Liver (tissue), 9 donors: ENCODE results near the gene NPAS2. TPM values are rescaled to one million over a fixed set of nuclear protein-coding genes. Genes with fewer than 3 reads are reported as not detected.

Experiments
- DNase-seq: peaks from one replicate; pipeline ENCODE4 v3.0.0-alpha.2; 2017; ENCODE audit warnings: low spot score
- H3K27ac ChIP-seq, 2 donors: one replicate each; pipeline ENCODE4 v1.7.0; 2013; ENCODE audit warnings: inconsistent platforms in 2 of 2, low read length in 2 of 2, control low read depth in 1 of 2, low read depth in 1 of 2, mild to moderate bottlenecking in 1 of 2
- H3K27me3 ChIP-seq, 4 donors: one replicate each; pipeline versions ENCODE4 v1.6.1 to v1.7.0; 2013; ENCODE audit warnings: low read length in 3 of 4, inconsistent platforms in 1 of 4, mild to moderate bottlenecking in 1 of 4, moderate library complexity in 1 of 4; ENCODE audit not compliant: control insufficient read depth in 4 of 4, insufficient read depth in 4 of 4
- H3K36me3 ChIP-seq, 4 donors: one replicate each; pipeline versions ENCODE4 v1.6.1 to v1.7.0; 2013; ENCODE audit warnings: low read length in 3 of 4, mild to moderate bottlenecking in 3 of 4, low read depth in 1 of 4, moderate library complexity in 1 of 4; ENCODE audit not compliant: control insufficient read depth in 4 of 4, insufficient read depth in 3 of 4
- H3K4me1 ChIP-seq, 4 donors: one replicate each; pipeline versions ENCODE4 v1.6.1 to v1.7.0; 2013; ENCODE audit warnings: low read length in 3 of 4, mild to moderate bottlenecking in 3 of 4, moderate library complexity in 1 of 4; ENCODE audit not compliant: control insufficient read depth in 4 of 4, insufficient read depth in 4 of 4
- H3K4me3 ChIP-seq, 3 donors: one replicate each; pipeline versions ENCODE4 v1.6.1 to v1.7.0; 2013; ENCODE audit warnings: low read length in 3 of 3, control low read depth in 1 of 3, low read depth in 1 of 3, mild to moderate bottlenecking in 1 of 3
- H3K9ac ChIP-seq, 2 donors: one replicate each; pipeline ENCODE4 v1.7.0; 2013; ENCODE audit warnings: low read length in 2 of 2, mild to moderate bottlenecking in 2 of 2, moderate library complexity in 2 of 2, control low read depth in 1 of 2, low read depth in 1 of 2
- H3K9me3 ChIP-seq, 4 donors: one replicate each; pipeline versions ENCODE4 v1.6.1 to v1.7.0; 2013; ENCODE audit warnings: low read length in 3 of 4; ENCODE audit not compliant: control insufficient read depth in 4 of 4
- EGR1 ChIP-seq, 2 donors: IDR thresholded peaks; 2 replicates each; pipeline ENCODE4 v1.6.1; 2016 to 2018; ENCODE audit warnings: antibody characterized with exemption in 2 of 2, low read depth in 2 of 2
- FOXA1 ChIP-seq: IDR thresholded peaks from 2 replicates; pipeline ENCODE4 v1.6.1; 2016; ENCODE audit warnings: antibody characterized with exemption
- FOXA2 ChIP-seq: IDR thresholded peaks from 2 replicates; pipeline ENCODE4 v1.6.1; 2016; ENCODE audit warnings: antibody characterized with exemption
- GABPA ChIP-seq, 2 donors: IDR thresholded peaks in 1 of 2; conservative IDR thresholded peaks in 1 of 2; 2 replicates each; pipeline ENCODE4 v1.6.1; 2016; ENCODE audit warnings: antibody characterized with exemption in 2 of 2, mild to moderate bottlenecking in 1 of 2, moderate library complexity in 1 of 2
- HNF4A ChIP-seq, 2 donors: conservative IDR thresholded peaks; 2 replicates each; pipeline ENCODE4 v1.6.1; 2016; ENCODE audit warnings: antibody characterized with exemption in 2 of 2, mild to moderate bottlenecking in 2 of 2
- HNF4G ChIP-seq: IDR thresholded peaks from 2 replicates; pipeline ENCODE4 v1.6.1; 2016; ENCODE audit warnings: antibody characterized with exemption
- JUND ChIP-seq, 2 donors: IDR thresholded peaks; 2 replicates each; pipeline ENCODE4 v1.6.1; 2016; ENCODE audit warnings: antibody characterized with exemption in 2 of 2
- MAX ChIP-seq: IDR thresholded peaks from 2 replicates; pipeline ENCODE4 v1.6.1; 2016; ENCODE audit warnings: antibody characterized with exemption
- NR2F2 ChIP-seq: IDR thresholded peaks from 2 replicates; pipeline ENCODE4 v1.6.1; 2016; ENCODE audit warnings: antibody characterized with exemption
- RAD21 ChIP-seq, 2 donors: IDR thresholded peaks; 2 replicates each; pipeline ENCODE4 v1.6.1; 2016; ENCODE audit warnings: antibody characterized with exemption in 2 of 2, mild to moderate bottlenecking in 2 of 2
- RXRA ChIP-seq, 2 donors: IDR thresholded peaks; 2 replicates each; pipeline ENCODE4 v1.6.1; 2017 to 2018; ENCODE audit warnings: antibody characterized with exemption in 2 of 2, mild to moderate bottlenecking in 1 of 2
- SP1 ChIP-seq: IDR thresholded peaks from 2 replicates; pipeline ENCODE4 v1.6.1; 2018; ENCODE audit warnings: antibody characterized with exemption, mild to moderate bottlenecking
- TAF1 ChIP-seq: conservative IDR thresholded peaks from 2 replicates; pipeline ENCODE4 v1.6.1; 2016; ENCODE audit warnings: antibody characterized with exemption, mild to moderate bottlenecking
- YY1 ChIP-seq: IDR thresholded peaks from 2 replicates; pipeline ENCODE4 v1.6.1; 2016; ENCODE audit warnings: antibody characterized with exemption, mild to moderate bottlenecking
- WGBS: extraction: QIAGEN DNeasy Blood & Tissue Kit; methylation state at CpG from one replicate; pipeline ENCODE4 v1.1.7; 2013; 5-methylcytosine and 5-hydroxymethylcytosine counted together
- polyA plus RNA-seq, 2 donors: library from polyadenylated mRNA; stranded (reverse) in 1 of 2; unstranded in 1 of 2; fragments of 200-250 nt in 1 of 2; fragments of >200 nt in 1 of 2; fragmentation: Nextera tagmentation in 1 of 2; extraction: Ambion mirVana in 1 of 2; gene quantifications; one replicate each; pipeline versions ENCODE4 v1.2.1 to v1.2.3, GENCODE V29; 2013 to 2015
- total RNA-seq, 2 donors: library from RNA; depleted of rRNA; stranded (reverse); fragments of >200 nt; gene quantifications; one replicate each; pipeline ENCODE4 v1.2.3, GENCODE V29; 2014
- TF ChIP-seq, protein P1 (sequence below): IDR thresholded peaks from 2 replicates; pipeline ENCODE4 v1.6.1; 2016; ENCODE audit warnings: antibody characterized with exemption
- TF ChIP-seq, protein P2 (sequence below): fragments of 150-350 bp; IDR thresholded peaks from 2 replicates; pipeline ENCODE4 v1.5.1; 2017; ENCODE audit warnings: improper control_type of control experiment, low read depth, low read length; ENCODE audit not compliant: missing input control
- TF ChIP-seq, protein P3 (sequence below): IDR thresholded peaks from 2 replicates; pipeline ENCODE4 v1.6.1; 2016; ENCODE audit warnings: antibody characterized with exemption
- TF ChIP-seq, protein P4 (sequence below): IDR thresholded peaks from 2 replicates; pipeline ENCODE4 v1.6.1; 2016; ENCODE audit warnings: antibody characterized with exemption, mild to moderate bottlenecking
- donor health status: healthy.
- donor health status: healthy.
- donor health status: healthy.
- donor health status: healthy.
- donor health status: healthy.

NPAS2 gene
- total and polyA plus RNA-seq, 4 donors = 0.33 to 24.3 (median 6.6) TPM

DNA sequence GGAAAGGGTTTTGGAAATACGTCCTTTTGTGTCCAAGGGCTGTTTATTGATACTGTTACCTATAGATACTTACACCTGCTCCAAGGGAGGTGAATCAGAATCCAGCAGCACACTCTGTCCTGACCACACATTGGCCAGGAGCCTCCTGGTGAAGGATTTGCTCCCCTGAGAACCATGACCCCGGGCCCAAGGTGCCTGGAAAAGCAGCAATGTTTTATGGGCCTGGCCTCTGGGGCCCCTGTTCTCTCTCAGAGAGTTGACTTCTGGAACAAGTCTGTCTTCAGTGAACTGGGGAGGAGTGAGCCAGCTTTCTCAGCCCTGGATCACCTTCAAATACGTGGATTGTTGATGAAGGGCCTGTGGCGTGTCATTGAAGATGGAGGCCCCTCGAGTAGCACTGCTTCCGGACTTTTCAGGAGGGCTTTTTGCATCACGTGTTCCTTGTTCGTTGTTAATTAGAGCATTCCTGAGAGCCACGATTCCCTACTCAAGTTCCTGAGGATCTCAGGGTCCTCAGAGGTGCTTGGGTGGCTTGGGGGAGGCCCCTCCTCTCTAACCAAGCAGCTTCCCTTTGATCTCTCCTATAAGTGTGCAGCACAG is 103.6 kb downstream of the NPAS2 start:
- 94% methylated on average over 9 of the region's 9 CpGs for WGBS
- peaks cover 0 to 24% (median 13%) of the 10 kb centered on the region in 4 donors for H3K4me1 ChIP-seq
- no peak overlapping the region for H3K4me3 ChIP-seq
- no peak for DNase-seq
- H3K9me3 ChIP-seq = no peaks in the 10 kb centered on the region
- TF ChIP-seq SP1 (no peak), EGR1 (IDR thresholded peaks at IDR 0.05; ENCODE audit: low read depth in 2 of 2) (no peak), YY1 (no peak), TAF1 (no peak), FOXA2 (no peak), FOXA1 (no peak), NR2F2 (no peak), HNF4G (no peak), GABPA (IDR thresholded peaks at IDR 0.05 in 1 of 2, conservative IDR thresholded peaks at IDR 0.05 in 1 of 2) (no peak), HNF4A (conservative IDR thresholded peaks at IDR 0.05) (no peak), MAX (no peak), RXRA (IDR thresholded peaks at IDR 0.05) (no peak), RAD21 (IDR thresholded peaks at IDR 0.05) (no peak), JUND (IDR thresholded peaks at IDR 0.05) (no peak)
- TF ChIP-seq, protein P1, sequence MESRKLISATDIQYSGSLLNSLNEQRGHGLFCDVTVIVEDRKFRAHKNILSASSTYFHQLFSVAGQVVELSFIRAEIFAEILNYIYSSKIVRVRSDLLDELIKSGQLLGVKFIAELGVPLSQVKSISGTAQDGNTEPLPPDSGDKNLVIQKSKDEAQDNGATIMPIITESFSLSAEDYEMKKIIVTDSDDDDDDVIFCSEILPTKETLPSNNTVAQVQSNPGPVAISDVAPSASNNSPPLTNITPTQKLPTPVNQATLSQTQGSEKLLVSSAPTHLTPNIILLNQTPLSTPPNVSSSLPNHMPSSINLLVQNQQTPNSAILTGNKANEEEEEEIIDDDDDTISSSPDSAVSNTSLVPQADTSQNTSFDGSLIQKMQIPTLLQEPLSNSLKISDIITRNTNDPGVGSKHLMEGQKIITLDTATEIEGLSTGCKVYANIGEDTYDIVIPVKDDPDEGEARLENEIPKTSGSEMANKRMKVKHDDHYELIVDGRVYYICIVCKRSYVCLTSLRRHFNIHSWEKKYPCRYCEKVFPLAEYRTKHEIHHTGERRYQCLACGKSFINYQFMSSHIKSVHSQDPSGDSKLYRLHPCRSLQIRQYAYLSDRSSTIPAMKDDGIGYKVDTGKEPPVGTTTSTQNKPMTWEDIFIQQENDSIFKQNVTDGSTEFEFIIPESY = no peak
- TF ChIP-seq, protein P2, sequence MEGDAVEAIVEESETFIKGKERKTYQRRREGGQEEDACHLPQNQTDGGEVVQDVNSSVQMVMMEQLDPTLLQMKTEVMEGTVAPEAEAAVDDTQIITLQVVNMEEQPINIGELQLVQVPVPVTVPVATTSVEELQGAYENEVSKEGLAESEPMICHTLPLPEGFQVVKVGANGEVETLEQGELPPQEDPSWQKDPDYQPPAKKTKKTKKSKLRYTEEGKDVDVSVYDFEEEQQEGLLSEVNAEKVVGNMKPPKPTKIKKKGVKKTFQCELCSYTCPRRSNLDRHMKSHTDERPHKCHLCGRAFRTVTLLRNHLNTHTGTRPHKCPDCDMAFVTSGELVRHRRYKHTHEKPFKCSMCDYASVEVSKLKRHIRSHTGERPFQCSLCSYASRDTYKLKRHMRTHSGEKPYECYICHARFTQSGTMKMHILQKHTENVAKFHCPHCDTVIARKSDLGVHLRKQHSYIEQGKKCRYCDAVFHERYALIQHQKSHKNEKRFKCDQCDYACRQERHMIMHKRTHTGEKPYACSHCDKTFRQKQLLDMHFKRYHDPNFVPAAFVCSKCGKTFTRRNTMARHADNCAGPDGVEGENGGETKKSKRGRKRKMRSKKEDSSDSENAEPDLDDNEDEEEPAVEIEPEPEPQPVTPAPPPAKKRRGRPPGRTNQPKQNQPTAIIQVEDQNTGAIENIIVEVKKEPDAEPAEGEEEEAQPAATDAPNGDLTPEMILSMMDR = no peak
- TF ChIP-seq, protein P3, sequence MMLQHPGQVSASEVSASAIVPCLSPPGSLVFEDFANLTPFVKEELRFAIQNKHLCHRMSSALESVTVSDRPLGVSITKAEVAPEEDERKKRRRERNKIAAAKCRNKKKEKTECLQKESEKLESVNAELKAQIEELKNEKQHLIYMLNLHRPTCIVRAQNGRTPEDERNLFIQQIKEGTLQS = no peak
- TF ChIP-seq, protein P4, sequence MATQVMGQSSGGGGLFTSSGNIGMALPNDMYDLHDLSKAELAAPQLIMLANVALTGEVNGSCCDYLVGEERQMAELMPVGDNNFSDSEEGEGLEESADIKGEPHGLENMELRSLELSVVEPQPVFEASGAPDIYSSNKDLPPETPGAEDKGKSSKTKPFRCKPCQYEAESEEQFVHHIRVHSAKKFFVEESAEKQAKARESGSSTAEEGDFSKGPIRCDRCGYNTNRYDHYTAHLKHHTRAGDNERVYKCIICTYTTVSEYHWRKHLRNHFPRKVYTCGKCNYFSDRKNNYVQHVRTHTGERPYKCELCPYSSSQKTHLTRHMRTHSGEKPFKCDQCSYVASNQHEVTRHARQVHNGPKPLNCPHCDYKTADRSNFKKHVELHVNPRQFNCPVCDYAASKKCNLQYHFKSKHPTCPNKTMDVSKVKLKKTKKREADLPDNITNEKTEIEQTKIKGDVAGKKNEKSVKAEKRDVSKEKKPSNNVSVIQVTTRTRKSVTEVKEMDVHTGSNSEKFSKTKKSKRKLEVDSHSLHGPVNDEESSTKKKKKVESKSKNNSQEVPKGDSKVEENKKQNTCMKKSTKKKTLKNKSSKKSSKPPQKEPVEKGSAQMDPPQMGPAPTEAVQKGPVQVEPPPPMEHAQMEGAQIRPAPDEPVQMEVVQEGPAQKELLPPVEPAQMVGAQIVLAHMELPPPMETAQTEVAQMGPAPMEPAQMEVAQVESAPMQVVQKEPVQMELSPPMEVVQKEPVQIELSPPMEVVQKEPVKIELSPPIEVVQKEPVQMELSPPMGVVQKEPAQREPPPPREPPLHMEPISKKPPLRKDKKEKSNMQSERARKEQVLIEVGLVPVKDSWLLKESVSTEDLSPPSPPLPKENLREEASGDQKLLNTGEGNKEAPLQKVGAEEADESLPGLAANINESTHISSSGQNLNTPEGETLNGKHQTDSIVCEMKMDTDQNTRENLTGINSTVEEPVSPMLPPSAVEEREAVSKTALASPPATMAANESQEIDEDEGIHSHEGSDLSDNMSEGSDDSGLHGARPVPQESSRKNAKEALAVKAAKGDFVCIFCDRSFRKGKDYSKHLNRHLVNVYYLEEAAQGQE = no peak
- H3K27me3 ChIP-seq = no peaks in the 10 kb centered on the region
- H3K36me3 ChIP-seq = peaks cover 0 to 4% (median under 1%) of the 10 kb centered on the region in 4 donors
- no peak overlapping the region for H3K9ac ChIP-seq
- H3K27ac ChIP-seq = peak overlapping the region; percentile 92
